ENCODE results near the gene ZXDC.

ZXDC gene

GRCh38 chr3:126415661-126416591 is 59.8 kb downstream of the ZXDC start:
- no peak for DNase-seq (ENCODE audit: low read depth, low spot score)
- H3K4me3 ChIP-seq (ENCODE audit: low read depth, low read length), result no peak overlapping the region
- CTCF ChIA-PET, result interaction anchor here (1.4 kb wide), 1 partner anchor 10 kb away, joined by 4 read pairs; no protein-coding TSS in a partner anchor
- POLR2A ChIA-PET, result no interaction called here
- TF ChIP-seq CTCF (IDR thresholded peaks at IDR 0.05; ENCODE audit: insufficient read depth, low read length, missing control alignments), result no peak

GRCh38 chr3:126414961-126415660 is 60.6 kb downstream of the ZXDC start:
- ChIA-PET POLR2A (no interaction called here), CTCF (no interaction called here)
- TF ChIP-seq CTCF (IDR thresholded peaks at IDR 0.05; ENCODE audit: insufficient read depth, low read length, missing control alignments), result no peak
- H3K4me3 ChIP-seq (ENCODE audit: low read depth, low read length), result no peak overlapping the region
- DNase-seq (ENCODE audit: low read depth, low spot score), result no peak

- ChIA-PET POLR2A (no interaction called here), CTCF (interaction anchor here (0.9 kb wide), 1 partner anchor 281 kb away, joined by 3 read pairs; no protein-coding TSS in a partner anchor)
- no peak for DNase-seq (ENCODE audit: low read depth, low spot score)
- TF ChIP-seq CTCF (IDR thresholded peaks at IDR 0.05; ENCODE audit: insufficient read depth, low read length, missing control alignments), result no peak
- H3K4me3 ChIP-seq (ENCODE audit: low read depth, low read length), result no peak overlapping the region
Measured at GRCh38 chr3:126414406-126414805, 61.3 kb downstream of the ZXDC start.

GRCh38 chr3:126413693-126414080 is 62.0 kb downstream of the ZXDC start:
- no peak for TF ChIP-seq CTCF (IDR thresholded peaks at IDR 0.05; ENCODE audit: insufficient read depth, low read length, missing control alignments)
- ChIA-PET CTCF (interaction anchor here (0.9 to 1.5 kb wide), 2 partner anchors 215 to 280 kb away, joined by 3 read pairs; no protein-coding TSS in a partner anchor), POLR2A (no interaction called here)
- DNase-seq (ENCODE audit: low read depth, low spot score), result no peak
- no peak overlapping the region for H3K4me3 ChIP-seq (ENCODE audit: low read depth, low read length)

- ChIA-PET CTCF (interaction anchor here (1.5 kb wide), 1 partner anchor 214 kb away, joined by 3 read pairs; no protein-coding TSS in a partner anchor), POLR2A (no interaction called here)
- DNase-seq (ENCODE audit: low read depth, low spot score), result no peak
- TF ChIP-seq CTCF (IDR thresholded peaks at IDR 0.05; ENCODE audit: insufficient read depth, low read length, missing control alignments), result no peak
- no peak overlapping the region for H3K4me3 ChIP-seq (ENCODE audit: low read depth, low read length)
Measured at GRCh38 chr3:126412841-126413692, 62.6 kb downstream of the ZXDC start.

Measured in AG04449 (cell line).